DMS79 (cell line): ENCODE results near the gene AFF3.
"Not testable (repeated sequence)": the region's sequence is repeated elsewhere in the genome, so short reads cannot be mapped to it uniquely, and the experiment has no call there.

Experiments
- DNase-seq: peaks from one replicate; lab custom pipeline; 2025; lab: John Stamatoyannopoulos, UW

AFF3 gene

GRCh38 chr2:99959261-99960014 lies 183.0 kb downstream of the AFF3 start:
- DNase-seq: no peak

GRCh38 chr2:99957332-99958133 lies 184.9 kb downstream of the AFF3 start:
- DNase-seq: no peak

- DNase-seq: no peak
Observed at GRCh38 chr2:99956232-99957030, 186.0 kb downstream of the AFF3 start.

GRCh38 chr2:99953750-99954149 lies 188.6 kb downstream of the AFF3 start:
- no peak for DNase-seq

GRCh38 chr2:99949963-99950362 lies 192.4 kb downstream of the AFF3 start:
- no peak for DNase-seq

- DNase-seq: no peak
Observed at GRCh38 chr2:99949530-99949929, 192.9 kb downstream of the AFF3 start.

- DNase-seq: no peak
Observed at GRCh38 chr2:99948010-99948409, 194.4 kb downstream of the AFF3 start.

- DNase-seq: not testable (repeated sequence)
Observed at GRCh38 chr2:99947366-99947765, 195.0 kb downstream of the AFF3 start.

- DNase-seq: no peak
Observed at GRCh38 chr2:99944019-99944418, 198.4 kb downstream of the AFF3 start.

GRCh38 chr2:99942561-99943347 lies 199.6 kb downstream of the AFF3 start:
- DNase-seq: no peak

- no peak for DNase-seq
Observed at GRCh38 chr2:99940963-99941362, 201.4 kb downstream of the AFF3 start.

- no peak for DNase-seq
Observed at GRCh38 chr2:99939135-99939534, 203.3 kb downstream of the AFF3 start.

GRCh38 chr2:99938250-99938649 lies 204.1 kb downstream of the AFF3 start:
- no peak for DNase-seq

- no peak for DNase-seq
Observed at GRCh38 chr2:99936065-99936464, 206.3 kb downstream of the AFF3 start.

- no peak for DNase-seq
Observed at GRCh38 chr2:99935662-99936061, 206.7 kb downstream of the AFF3 start.

GRCh38 chr2:99933894-99934650 lies 208.3 kb downstream of the AFF3 start:
- no peak for DNase-seq

GRCh38 chr2:99933491-99933890 lies 208.9 kb downstream of the AFF3 start:
- not testable (repeated sequence) for DNase-seq

- no peak for DNase-seq
Observed at GRCh38 chr2:99928470-99929053, 213.8 kb downstream of the AFF3 start.

- not testable (repeated sequence) for DNase-seq
Observed at GRCh38 chr2:99927690-99928207, 214.6 kb downstream of the AFF3 start.

GRCh38 chr2:99926986-99927385 lies 215.4 kb downstream of the AFF3 start:
- DNase-seq: no peak
